Stomach (tissue), 9 donors: ENCODE data around the gene PCDHGB2. TPM values are rescaled to one million over a fixed set of nuclear protein-coding genes. Genes with fewer than 3 reads are reported as not detected.
"Not testable (repeated sequence)": the region's sequence is repeated elsewhere in the genome, so short reads cannot be mapped to it uniquely, and the experiment has no call there.

Experiments
- DNase-seq, 2 donors: peaks; one replicate each; pipeline versions ENCODE4 v3.0.0 to v3.0.0-alpha.2; 2013 to 2019
- H3K27ac ChIP-seq, 5 donors: fragments of 200-600 bp in 4 of 5; sonication (generic) in 4 of 5; one replicate each; pipeline ENCODE4 v1.5.1; 2013 to 2019; ENCODE audit warnings: mild to moderate bottlenecking in 1 of 5, moderate library complexity in 1 of 5
- H3K27me3 ChIP-seq, 3 donors: fragments of 200-600 bp; sonication (generic); one replicate each; pipeline ENCODE4 v1.5.1; 2017 to 2019; ENCODE audit warnings: mixed run types in 1 of 3
- H3K36me3 ChIP-seq, 4 donors: fragments of 200-600 bp; sonication (generic); 1 replicate in 3 of 4; 2 replicates in 1 of 4; pipeline ENCODE4 v1.5.1; 2016 to 2019
- H3K4me1 ChIP-seq, 4 donors: fragments of 200-600 bp; sonication (generic); one replicate each; pipeline ENCODE4 v1.5.1; 2016 to 2019
- H3K4me3 ChIP-seq, 4 donors: fragments of 200-600 bp; sonication (generic) in 3 of 4; one replicate each; pipeline ENCODE4 v1.5.1; 2016 to 2019; ENCODE audit warnings: mild to moderate bottlenecking in 1 of 4
- H3K9me3 ChIP-seq, 4 donors: fragments of 200-600 bp; sonication (generic); one replicate each; pipeline ENCODE4 v1.5.1; 2016 to 2019
- CTCF ChIP-seq, 7 experiments: fragments of 450-650 bp in 4 of 7; fragments of 200-600 bp in 3 of 7; sonication (generic) in 3 of 7; IDR thresholded peaks; one replicate each; pipeline ENCODE4 v1.5.1; 2016 to 2019; ENCODE audit warnings: antibody characterized with exemption in 7 of 7, control low read depth in 2 of 7, mild to moderate bottlenecking in 1 of 7
- EP300 ChIP-seq: sonication (generic); formaldehyde crosslinking; IDR thresholded peaks from one replicate; pipeline ENCODE4 v1.6.1; 2017; ENCODE audit warnings: antibody characterized with exemption
- POLR2A ChIP-seq, 4 donors: fragments of 450-650 bp; IDR thresholded peaks; one replicate each; pipeline ENCODE4 v1.6.1; 2016; ENCODE audit warnings: antibody characterized with exemption in 4 of 4, control low read depth in 2 of 4, mild to moderate bottlenecking in 1 of 4, moderate library complexity in 1 of 4
- POLR2AphosphoS5 ChIP-seq, 3 donors: sonication (generic); formaldehyde crosslinking; IDR thresholded peaks; one replicate each; pipeline ENCODE4 v1.6.1; 2016; ENCODE audit warnings: antibody characterized with exemption in 3 of 3
- WGBS, 5 donors: extraction: QIAGEN DNeasy Blood & Tissue Kit in 3 of 5; methylation state at CpG; one replicate each; pipeline versions ENCODE4 v1.1.5 to v1.1.7; 2013 to 2018; 5-methylcytosine and 5-hydroxymethylcytosine counted together
- intact Hi-C: fragments of 100-400 bp; cut with DNase I; formaldehyde crosslinking; loops from one replicate; pipeline ENCODE4 v1.15.1; 2023; ENCODE audit warnings: low total_unique reads
- polyA plus RNA-seq, 3 donors: library from polyadenylated mRNA; stranded (reverse); fragments of 200-250 nt; gene quantifications; one replicate each; pipeline ENCODE4 v1.2.3, GENCODE V29; 2013
- total RNA-seq, 5 donors: library from RNA; depleted of rRNA; stranded (reverse); fragments of >200 nt; gene quantifications; one replicate each; pipeline versions ENCODE4 v1.1.0 to v1.2.3, GENCODE V29; 2014 to 2016
- donor health status: healthy with polysubstance abuse.
- donor health status: Bipolar disorder and iron deficiency.
- donor health status: healthy.

PCDHGB2 gene
- total and polyA plus RNA-seq, 8 donors, result 0.10 to 10.7 (median 6.2) TPM; not detected in 3

GRCh38 chr5:141371572-141372475 lies 12.0 kb downstream of the PCDHGB2 start:
- no peak for DNase-seq
- H3K9me3 ChIP-seq, result peaks cover 57 to 100% (median 85%) of the 10 kb centered on the region in 4 donors
- intact Hi-C loops, result no loop called here
- no peak for TF ChIP-seq CTCF (IDR thresholded peaks at IDR 0.05)
- TF ChIP-seq POLR2AphosphoS5 (IDR thresholded peaks at IDR 0.05), result no peak
- no peak for TF ChIP-seq EP300
- no peak for TF ChIP-seq POLR2A (IDR thresholded peaks at IDR 0.05)
- H3K27me3 ChIP-seq, result peaks cover 0 to 65% (median 27%) of the 10 kb centered on the region in 3 donors
- H3K4me3 ChIP-seq, result no peak overlapping the region
- WGBS, 5 donors, result 34 to 41% (median 36%) methylated on average over 47 to 69 of the region's 69 CpGs
- no peak overlapping the region for H3K27ac ChIP-seq
- H3K36me3 ChIP-seq, result peaks cover 0 to 11% (median 0%) of the 10 kb centered on the region in 4 donors
- no peaks in the 10 kb centered on the region for H3K4me1 ChIP-seq

- peaks cover 0 to 11% (median 0%) of the 10 kb centered on the region in 4 donors for H3K36me3 ChIP-seq
- intact Hi-C loops, result no loop called here
- TF ChIP-seq CTCF (IDR thresholded peaks at IDR 0.05) (no peak), POLR2AphosphoS5 (IDR thresholded peaks at IDR 0.05) (no peak), POLR2A (IDR thresholded peaks at IDR 0.05) (no peak), EP300 (no peak)
- H3K4me1 ChIP-seq, result no peaks in the 10 kb centered on the region
- H3K9me3 ChIP-seq, result peaks cover 54 to 100% (median 89%) of the 10 kb centered on the region in 4 donors
- peak in 1 of 2 donors; percentile 27 for DNase-seq
- H3K27ac ChIP-seq, result no peak within 1 kb of the TSS
- 16 to 27% (median 21%) methylated on average over 17 to 27 of the region's 27 CpGs for WGBS, 5 donors
- peak within 1 kb of the TSS in 2 of 4 donors; percentile 0 to 23 for H3K4me3 ChIP-seq
- H3K27me3 ChIP-seq, result peaks cover 0 to 73% (median 22%) of the 10 kb centered on the region in 3 donors
Observed at GRCh38 chr5:141373673-141374317, 14.0 kb downstream of the PCDHGB2 start, which contains the start of gene PCDHGA6. PCDHGA6 (plus strand) TSS chr5:141373891; CDS start chr5:141374084, 193 bp downstream.

GRCh38 chr5:141374627-141375026 lies 14.8 kb downstream of the PCDHGB2 start:
- TF ChIP-seq POLR2A (IDR thresholded peaks at IDR 0.05) (no peak), POLR2AphosphoS5 (IDR thresholded peaks at IDR 0.05) (no peak), EP300 (no peak), CTCF (IDR thresholded peaks at IDR 0.05) (no peak)
- Histone ChIP-seq H3K4me1 (no peaks in the 10 kb centered on the region), H3K9me3 (peaks cover 54 to 100% (median 89%) of the 10 kb centered on the region in 4 donors), H3K27ac (no peak overlapping the region), H3K27me3 (peaks cover 0 to 73% (median 22%) of the 10 kb centered on the region in 3 donors), H3K4me3 (no peak overlapping the region), H3K36me3 (peaks cover 0 to 11% (median 0%) of the 10 kb centered on the region in 4 donors)
- DNase-seq, result no peak
- 53 to 69% (median 56%) methylated on average over 13 to 14 of the region's 14 CpGs for WGBS, 5 donors
- intact Hi-C loops, result no loop called here

GRCh38 chr5:141375444-141376155 lies 15.8 kb downstream of the PCDHGB2 start:
- peaks cover 0 to 11% (median 0%) of the 10 kb centered on the region in 4 donors for H3K36me3 ChIP-seq
- H3K27me3 ChIP-seq, result peaks cover 0 to 67% (median 16%) of the 10 kb centered on the region in 3 donors
- H3K4me1 ChIP-seq, H3K4me3 ChIP-seq, DNase-seq, intact Hi-C loops, H3K27ac ChIP-seq: not testable (repeated sequence)
- H3K9me3 ChIP-seq, result peaks cover 51 to 99% (median 87%) of the 10 kb centered on the region in 4 donors
- WGBS, 5 donors, result 37 to 57% (median 46%) methylated on average over 18 to 40 of the region's 48 CpGs
